Measurements from ENCODE around the gene GLCCI1.

GLCCI1 gene

DNA sequence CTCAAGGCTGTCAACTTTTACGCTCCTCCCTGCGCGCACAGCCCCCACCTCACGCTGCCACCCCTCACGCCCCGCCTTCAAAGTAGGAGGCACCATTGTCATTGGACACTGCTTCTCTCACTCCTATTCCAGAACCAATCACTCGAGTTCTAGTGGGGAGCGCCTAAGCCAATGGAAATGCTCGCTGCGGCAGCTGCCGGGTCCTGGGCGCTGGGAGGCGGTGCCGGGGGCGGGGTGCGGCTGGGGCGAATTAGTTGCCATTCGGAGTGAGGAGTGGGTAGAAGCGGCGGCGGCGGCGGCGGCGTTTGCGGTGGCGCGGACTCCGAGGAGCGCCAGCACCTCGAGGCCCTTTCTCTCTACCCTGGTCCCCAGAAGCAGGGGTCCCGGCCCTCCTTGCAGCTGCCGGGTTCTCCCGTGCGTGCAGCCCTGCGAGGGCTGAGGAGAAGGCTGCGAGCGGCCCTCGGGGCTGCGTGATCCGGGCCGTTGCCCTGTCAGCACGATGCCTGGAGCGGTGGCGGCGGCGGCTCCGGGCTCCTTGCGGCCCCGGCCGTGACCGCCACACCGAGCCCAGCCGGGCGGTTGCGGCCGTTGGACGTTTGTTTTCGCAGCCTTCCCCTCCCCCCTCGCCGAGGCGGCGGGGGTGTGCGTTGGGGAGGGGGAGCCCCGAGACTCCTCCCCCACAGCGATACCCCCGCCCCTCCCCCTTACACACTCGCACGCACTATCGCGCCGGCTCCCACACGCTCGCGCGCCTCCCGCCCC is at the start of gene GLCCI1:
Gene GLCCI1, plus strand, starts transcription at position 253 of the 762 bp plus-strand sequence. CDS start 555 bp downstream, outside the sequence.
- DNase-seq = peak; percentile 99

DNA sequence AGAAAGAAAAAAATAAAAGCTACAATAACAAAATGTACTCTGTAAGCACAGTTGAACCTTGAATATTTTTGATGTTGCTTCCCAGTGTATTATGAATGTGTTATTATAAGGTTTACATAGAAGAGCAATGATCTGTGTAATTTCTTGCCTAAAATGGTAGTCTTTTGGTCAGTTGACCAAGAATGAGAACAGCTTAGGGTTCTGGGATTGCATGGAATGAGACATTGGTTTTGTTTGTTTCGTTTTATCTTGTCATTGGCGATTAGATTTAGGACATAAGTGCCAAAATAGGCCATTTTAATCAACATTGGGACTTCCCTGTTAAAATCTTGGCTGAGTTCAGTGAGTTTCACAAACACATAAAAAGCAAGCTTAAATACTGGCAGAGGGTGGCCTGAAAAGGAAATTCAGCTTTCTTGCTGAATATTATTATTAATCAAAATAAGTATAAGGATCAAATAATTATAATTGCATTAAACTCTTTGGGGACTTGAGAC is 49.1 kb upstream of the GLCCI1 start:
- DNase-seq = no peak

DNA sequence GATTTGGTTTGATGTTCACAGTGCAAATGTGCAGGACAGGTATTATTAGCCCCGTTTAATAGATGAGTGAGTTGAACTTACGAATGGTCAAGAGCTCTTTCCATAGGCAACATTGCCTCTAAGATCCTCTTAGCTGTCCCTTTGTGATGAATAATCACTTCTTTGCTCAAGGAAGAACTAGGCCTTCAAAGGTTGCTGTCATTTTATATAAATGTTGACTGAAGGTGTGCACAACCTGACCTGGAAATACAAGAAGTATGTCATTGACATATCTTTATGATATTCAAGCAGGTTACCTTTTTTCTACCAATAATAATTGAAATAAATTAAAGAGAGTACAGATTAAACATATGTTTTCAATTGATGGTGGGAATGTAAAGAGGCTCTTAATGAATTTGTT is 48.5 kb upstream of the GLCCI1 start:
- no peak for DNase-seq

DNA sequence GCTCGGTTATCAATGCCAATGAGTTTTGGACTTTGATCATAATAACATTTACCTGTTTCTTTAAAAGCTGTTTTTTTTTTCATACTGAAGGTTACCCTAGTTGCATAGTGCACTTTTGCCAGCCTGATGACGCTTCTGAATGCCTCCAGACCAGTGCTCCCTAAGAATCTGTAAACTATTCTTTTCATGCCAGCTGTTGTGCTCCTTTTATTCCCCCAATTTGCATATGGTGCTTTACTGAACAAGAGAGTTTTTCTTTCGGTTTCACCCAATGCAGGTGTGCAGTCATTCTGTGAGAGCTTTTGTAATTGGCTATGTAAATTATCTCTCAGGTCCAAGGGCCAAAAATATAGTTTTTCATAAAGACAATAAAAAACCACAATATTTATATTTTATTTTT is 48.1 kb upstream of the GLCCI1 start:
- peak; percentile 61 for DNase-seq

DNA sequence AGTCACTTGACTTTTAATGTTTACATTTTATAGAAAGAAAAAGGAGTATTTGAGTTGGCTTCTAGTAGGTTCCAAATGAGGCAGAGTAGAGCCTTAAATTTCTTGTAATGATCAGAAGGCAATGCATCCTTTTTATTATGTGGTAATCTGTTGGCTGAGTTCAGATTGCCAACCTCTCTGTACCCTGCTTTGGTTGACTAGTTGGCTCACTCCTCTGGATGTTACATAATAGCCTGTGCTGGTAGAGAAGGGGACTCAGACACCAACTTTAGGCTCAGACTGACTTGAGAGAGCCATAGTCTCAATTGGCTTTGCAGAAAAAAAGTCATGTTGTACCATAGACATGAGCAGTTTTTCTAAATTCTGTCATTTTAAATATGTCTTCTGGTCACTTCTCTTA is 46.8 kb upstream of the GLCCI1 start:
- DNase-seq = no peak

- DNase-seq = no peak
These were observed 45.8 kb upstream of the GLCCI1 start for GRCh38 chr7:7922684-7923385.

- no peak for DNase-seq
These were observed 44.8 kb upstream of the GLCCI1 start for GRCh38 chr7:7923818-7924217.

DNA sequence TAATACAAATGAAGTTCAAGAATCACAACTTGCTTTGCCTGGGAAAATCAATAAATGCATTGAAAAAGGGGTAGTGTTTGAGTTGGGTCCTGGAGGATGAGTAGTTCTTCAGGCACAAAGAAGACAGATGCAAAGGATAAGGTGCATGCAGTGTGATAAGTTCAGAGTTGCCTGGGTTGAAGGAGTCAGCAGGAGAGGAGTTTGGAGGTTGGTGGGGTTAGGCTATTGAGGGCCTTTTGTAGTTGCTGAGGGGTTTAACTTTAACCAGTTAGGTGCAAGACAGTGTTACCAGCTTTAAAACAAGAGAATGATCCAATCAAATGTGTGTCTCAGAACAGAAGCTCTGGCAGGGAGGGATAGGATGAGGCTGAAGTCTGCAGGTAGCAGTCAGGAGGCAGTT is 44.3 kb upstream of the GLCCI1 start:
- no peak for DNase-seq

DNA sequence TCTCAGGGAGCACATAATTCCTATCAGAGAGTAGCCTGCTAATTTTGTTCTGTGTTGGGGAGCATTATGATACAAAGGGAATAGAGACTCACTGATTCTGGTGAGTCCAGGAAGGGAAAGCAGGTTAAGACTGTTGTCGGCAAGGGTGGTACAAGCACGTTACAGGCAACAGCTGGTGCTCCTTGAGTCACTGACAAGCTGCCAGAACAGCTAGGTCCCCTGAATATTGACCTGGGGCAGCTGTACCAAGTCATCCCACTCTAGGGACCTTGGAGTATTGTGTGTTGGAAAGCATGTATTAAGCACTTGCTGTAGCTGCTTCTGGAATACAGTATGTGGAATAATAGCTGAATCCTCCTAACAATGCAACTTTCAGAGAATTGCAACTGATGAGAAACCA is 37.0 kb upstream of the GLCCI1 start:
- DNase-seq = no peak

DNA sequence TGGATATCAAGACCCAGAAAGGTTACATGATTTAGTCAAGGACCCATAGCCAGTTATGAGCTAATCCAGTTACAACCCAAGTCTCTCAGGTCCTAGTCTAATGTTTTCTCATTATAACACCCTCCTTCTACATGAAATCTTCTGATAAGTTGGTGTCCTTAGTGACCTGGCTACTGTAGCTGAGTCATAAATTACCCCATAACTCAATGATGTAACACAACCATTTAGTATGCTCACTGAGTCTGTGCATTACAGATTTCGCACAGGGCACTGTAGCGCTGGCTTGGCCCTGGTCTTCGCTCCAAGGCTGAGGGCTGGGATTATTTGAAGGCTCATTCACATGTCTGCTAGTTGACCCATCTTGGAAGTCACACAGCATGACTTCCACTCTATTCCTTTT is 36.0 kb upstream of the GLCCI1 start:
- no peak for DNase-seq

- no peak for DNase-seq
These were observed 34.6 kb upstream of the GLCCI1 start for GRCh38 chr7:7933915-7934526.

DNA sequence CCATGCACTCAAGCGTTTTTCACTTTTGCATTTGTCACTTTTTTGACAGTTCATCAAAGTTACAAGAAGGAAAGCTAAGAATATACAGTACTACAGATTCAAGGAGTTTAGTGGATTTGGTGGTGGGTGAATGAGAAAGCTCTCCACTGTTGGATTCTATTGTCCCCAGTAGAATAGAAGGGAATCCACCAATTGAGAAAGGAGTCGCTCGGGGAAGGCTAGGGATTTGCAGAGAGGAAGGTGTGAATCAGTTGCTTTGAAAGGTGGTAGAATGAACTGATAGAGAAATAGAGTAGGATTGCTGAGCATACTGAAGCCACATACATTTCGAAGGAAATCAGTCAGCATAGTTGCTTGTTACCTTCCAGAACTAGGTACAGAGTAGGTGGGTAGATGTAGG is 33.7 kb upstream of the GLCCI1 start:
- DNase-seq = no peak

- no peak for DNase-seq
These were observed 30.1 kb upstream of the GLCCI1 start for GRCh38 chr7:7938471-7938870.

- DNase-seq = no peak
These were observed 24.6 kb upstream of the GLCCI1 start for GRCh38 chr7:7943951-7944350.

- DNase-seq = peak; percentile 68
These were observed 23.8 kb upstream of the GLCCI1 start for GRCh38 chr7:7944619-7945282.

- no peak for DNase-seq
These were observed 22.1 kb upstream of the GLCCI1 start for GRCh38 chr7:7946486-7946885.

- no peak for DNase-seq
These were observed 20.4 kb upstream of the GLCCI1 start for GRCh38 chr7:7948232-7948631.

DNA sequence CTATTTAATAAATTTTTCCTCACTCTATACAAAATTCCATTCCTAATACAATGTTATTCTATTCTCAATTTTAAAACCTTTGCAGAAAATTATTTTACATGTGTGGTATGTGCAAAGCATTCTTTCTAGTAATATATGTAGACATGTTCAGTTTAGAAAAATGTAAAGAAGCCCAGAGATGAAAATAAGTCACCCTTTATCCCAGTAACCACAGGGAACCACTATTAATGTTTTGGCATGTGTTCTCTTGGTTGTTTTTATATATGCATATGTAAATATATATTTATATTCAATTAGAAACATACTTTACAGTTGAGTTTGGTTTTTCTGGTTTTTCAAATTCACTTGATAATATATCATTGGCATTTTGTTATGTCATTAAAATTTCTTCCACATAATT is 14.8 kb upstream of the GLCCI1 start:
- DNase-seq = no peak

GRCh38 chr7:7956531-7957128 is 12.0 kb upstream of the GLCCI1 start:
- DNase-seq = no peak

GRCh38 chr7:7957513-7957912 is 11.1 kb upstream of the GLCCI1 start:
- DNase-seq = no peak

DNA sequence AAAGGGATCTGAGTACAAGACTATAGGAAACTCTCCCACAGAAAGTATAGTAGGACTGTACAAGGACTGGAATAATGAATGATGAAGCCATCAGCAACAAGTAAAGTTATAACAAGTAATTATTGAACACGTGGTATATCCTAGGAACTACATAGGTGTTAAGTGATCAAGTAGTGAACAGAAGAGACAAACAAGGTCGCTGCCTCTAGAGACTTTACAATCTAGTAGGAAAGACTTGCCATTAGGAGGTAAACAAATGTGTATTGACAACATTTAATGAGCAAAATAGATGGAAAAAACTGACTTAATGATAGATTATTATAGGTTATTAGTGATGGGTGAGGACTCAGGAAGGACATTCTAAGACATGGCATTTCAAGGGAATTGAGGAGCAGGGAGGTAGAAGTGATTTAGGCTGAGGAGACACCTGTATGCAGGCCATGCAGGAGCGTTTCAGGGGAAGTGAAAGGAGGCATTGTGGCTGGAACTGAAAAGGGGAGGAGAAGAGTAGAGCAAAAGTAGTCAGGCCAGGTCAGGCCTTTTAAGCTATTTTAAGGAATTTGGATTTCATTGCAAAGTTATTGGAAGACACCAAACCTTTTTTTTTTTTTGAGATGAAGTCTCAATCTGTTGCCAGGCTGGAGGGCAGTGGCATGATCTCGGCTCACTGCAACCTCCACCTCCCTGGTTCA is 8.5 kb upstream of the GLCCI1 start:
- no peak for DNase-seq

DNA sequence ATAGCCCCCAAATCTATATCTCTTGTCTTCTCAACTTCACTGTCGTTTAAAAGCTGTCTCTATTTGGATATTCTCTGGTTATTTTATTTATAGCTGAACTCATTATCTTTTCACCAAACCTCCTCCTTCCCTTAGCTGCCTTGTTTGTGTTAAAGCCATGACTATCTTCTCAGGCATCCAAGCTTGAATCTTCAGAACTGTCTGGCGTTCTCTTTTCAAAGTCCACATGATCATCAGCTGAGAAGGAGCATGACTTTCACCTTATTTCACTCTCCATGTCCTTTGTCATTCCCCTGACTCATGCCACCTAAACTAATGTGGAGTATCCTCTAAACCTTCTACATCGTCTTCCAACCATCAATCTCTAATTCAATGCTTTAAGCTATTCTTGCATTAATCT is 5.7 kb upstream of the GLCCI1 start:
- no peak for DNase-seq

All from CD4-positive, alpha-beta T cell treated with Interleukin-4 for 4 hours (primary cell).